A549 (cell line): Measurements from ENCODE around the gene DAGLA. TPM values are rescaled to one million over a fixed set of nuclear protein-coding genes. Genes with fewer than 3 reads are reported as not detected.

Experiments
- ATAC-seq, 2 experiments: fragments of 200-7000 bp in 1 of 2; fragments of >200 bp in 1 of 2; cut with Nextera tagmentation in 1 of 2; cut with Tn5 transposase in 1 of 2; 3 replicates each; pipeline versions ENCODE4 v1.8.0 to v1.9.1; 2018 to 2020; ENCODE audit warnings: mild to moderate bottlenecking in 1 of 2, moderate library complexity in 1 of 2
- CTCF ChIA-PET: fragments of 300-600 bp; sonication (Branson Sonifier 250); formaldehyde crosslinking; extraction: SDS; loops from one replicate; lab custom pipeline; 2021; ENCODE audit warnings: antibody characterized with exemption, inconsistent platforms; lab: Yijun Ruan, JAX
- POLR2A ChIA-PET: fragments of 350-600 bp; formaldehyde crosslinking; extraction: SDS; loops from one replicate; lab custom pipeline; 2021; ENCODE audit warnings: antibody characterized with exemption, inconsistent platforms; lab: Yijun Ruan, JAX
- DNase-seq, 2 experiments: peaks; one replicate each; pipeline versions ENCODE4 v3.0.0 to v3.0.0-alpha.2; 2011 to 2016; ENCODE audit warnings: low read depth in 1 of 2, low spot score in 1 of 2
- FAIRE-seq: peaks from 2 replicates; lab custom pipeline; 2011; peaks lifted over from hg19 to GRCh38; lab: Jason Lieb, UNC
- H3K27ac ChIP-seq, 2 experiments: fragments of >200 bp; sonication (Bioruptor Twin); formaldehyde crosslinking; 3 replicates each; pipeline ENCODE4 v1.5.1; 2016 to 2017
- H3K4me1 ChIP-seq: fragments of >200 bp; sonication (Bioruptor Twin); formaldehyde crosslinking; 3 replicates; pipeline ENCODE4 v1.6.1; 2016
- H3K4me2 ChIP-seq: fragments of >200 bp; sonication (Bioruptor Twin); formaldehyde crosslinking; 3 replicates; pipeline ENCODE4 v1.6.1; 2016
- H3K4me3 ChIP-seq: fragments of >200 bp; sonication (Bioruptor Twin); formaldehyde crosslinking; 3 replicates; pipeline ENCODE4 v1.5.1; 2016
- H3K9me3 ChIP-seq: fragments of >200 bp; sonication (Bioruptor Twin); formaldehyde crosslinking; 3 replicates; pipeline ENCODE4 v1.6.1; 2016
- CBX8 ChIP-seq: fragments of 200-600 bp; sonication (generic); IDR thresholded peaks from 2 replicates; pipeline ENCODE4 v1.6.1; 2016
- EHF ChIP-seq: fragments of 250-450 bp; sonication (Bioruptor Pico); IDR thresholded peaks from 2 replicates; pipeline ENCODE4 v1.5.0; 2020; ENCODE audit warnings: mild to moderate bottlenecking
- GATA3 ChIP-seq: IDR thresholded peaks from 2 replicates; pipeline ENCODE4 v1.6.1; 2012; ENCODE audit warnings: borderline replicate concordance
- JUN ChIP-seq, 2 experiments: fragments of >200 bp; sonication (Bioruptor Twin); formaldehyde crosslinking; IDR thresholded peaks; 2 replicates in 1 of 2; 3 replicates in 1 of 2; pipeline ENCODE4 v1.6.1; 2016 to 2017
- KDM5A ChIP-seq: fragments of 200-600 bp; sonication (generic); IDR thresholded peaks from 2 replicates; pipeline ENCODE4 v1.6.1; 2016; ENCODE audit warnings: antibody characterized with exemption, mild to moderate bottlenecking
- MAZ ChIP-seq: fragments of 150-350 bp; IDR thresholded peaks from 2 replicates; pipeline ENCODE4 v1.6.1; 2014; ENCODE audit warnings: antibody characterized with exemption, low read depth, low read length, borderline replicate concordance
- NPAS2 ChIP-seq: fragments of 250-450 bp; sonication (Bioruptor Pico); IDR thresholded peaks from 2 replicates; pipeline ENCODE4 v1.8.0; 2022; ENCODE audit warnings: mild to moderate bottlenecking, moderate library complexity, borderline replicate concordance
- NR3C1 ChIP-seq: fragments of >200 bp; sonication (Bioruptor Twin); formaldehyde crosslinking; IDR thresholded peaks from 3 replicates; pipeline ENCODE4 v1.6.1; 2017
- RNF2 ChIP-seq: fragments of 200-600 bp; sonication (generic); IDR thresholded peaks from 2 replicates; pipeline ENCODE4 v1.6.1; 2016; ENCODE audit warnings: low read depth, mild to moderate bottlenecking, antibody characterized with exemption, moderate library complexity, borderline replicate concordance
- SMC3 ChIP-seq: fragments of >200 bp; sonication (Bioruptor Twin); formaldehyde crosslinking; IDR thresholded peaks from 3 replicates; pipeline ENCODE4 v1.6.1; 2018; ENCODE audit warnings: inconsistent platforms
- TP53 ChIP-seq: fragments of 250-450 bp; sonication (Bioruptor Pico); IDR thresholded peaks from 2 replicates; pipeline ENCODE4 v1.5.0; 2021; ENCODE audit warnings: mild to moderate bottlenecking, moderate library complexity
- ZNF302 ChIP-seq: fragments of 250-450 bp; sonication (Bioruptor Pico); IDR thresholded peaks from 2 replicates; pipeline ENCODE4 v1.9.0; 2021; ENCODE audit warnings: inconsistent platforms, mild to moderate bottlenecking, moderate library complexity
- WGBS: methylation state at CpG from one replicate; pipeline ENCODE4 v1.1.6; 2017; ENCODE audit errors: missing lambda C conversion rate; 5-methylcytosine and 5-hydroxymethylcytosine counted together
- polyA plus RNA-seq, 4 experiments: library from polyadenylated mRNA; depleted of rRNA in 3 of 4; stranded (reverse); fragments of >200 nt; fragmentation: RNase III in 1 of 4; extraction: RNeasy Plus Mini Kit Qiagen cat#74134 plus additional on column Dnase treatment in 1 of 4; gene quantifications; 2 replicates in 3 of 4; 3 replicates in 1 of 4; pipeline ENCODE4 v1.2.3, GENCODE V29; 2011 to 2017
- TF ChIP-seq, protein P1 (sequence below): fragments of 250-450 bp; sonication (Bioruptor Pico); IDR thresholded peaks from 2 replicates; pipeline ENCODE4 v1.5.0; 2021; ENCODE audit warnings: mild to moderate bottlenecking, moderate library complexity, borderline replicate concordance
- TF ChIP-seq, protein P2 (sequence below): fragments of 450-650 bp; IDR thresholded peaks from 2 replicates; pipeline ENCODE4 v1.6.1; 2014; ENCODE audit warnings: antibody characterized with exemption
- TF ChIP-seq, protein P3 (sequence below): fragments of 200-600 bp; sonication (generic); IDR thresholded peaks from 2 replicates; pipeline ENCODE4 v1.6.1; 2016; ENCODE audit warnings: antibody characterized with exemption, mild to moderate bottlenecking, moderate library complexity
- TF ChIP-seq, protein P4 (sequence below): fragments of >200 bp; sonication (Bioruptor Twin); formaldehyde crosslinking; IDR thresholded peaks from 3 replicates; pipeline ENCODE4 v1.6.1; 2016
- TF ChIP-seq, protein P5 (sequence below): fragments of 250-450 bp; sonication (Bioruptor Pico); IDR thresholded peaks from 2 replicates; pipeline ENCODE4 v1.5.0; 2020; ENCODE audit warnings: low read depth, mild to moderate bottlenecking, moderate library complexity

DAGLA gene
- polyA plus RNA-seq, 2 of the 4 experiments (the other 2 are of a cell fraction): 0.93 to 2.5 TPM

DNA sequence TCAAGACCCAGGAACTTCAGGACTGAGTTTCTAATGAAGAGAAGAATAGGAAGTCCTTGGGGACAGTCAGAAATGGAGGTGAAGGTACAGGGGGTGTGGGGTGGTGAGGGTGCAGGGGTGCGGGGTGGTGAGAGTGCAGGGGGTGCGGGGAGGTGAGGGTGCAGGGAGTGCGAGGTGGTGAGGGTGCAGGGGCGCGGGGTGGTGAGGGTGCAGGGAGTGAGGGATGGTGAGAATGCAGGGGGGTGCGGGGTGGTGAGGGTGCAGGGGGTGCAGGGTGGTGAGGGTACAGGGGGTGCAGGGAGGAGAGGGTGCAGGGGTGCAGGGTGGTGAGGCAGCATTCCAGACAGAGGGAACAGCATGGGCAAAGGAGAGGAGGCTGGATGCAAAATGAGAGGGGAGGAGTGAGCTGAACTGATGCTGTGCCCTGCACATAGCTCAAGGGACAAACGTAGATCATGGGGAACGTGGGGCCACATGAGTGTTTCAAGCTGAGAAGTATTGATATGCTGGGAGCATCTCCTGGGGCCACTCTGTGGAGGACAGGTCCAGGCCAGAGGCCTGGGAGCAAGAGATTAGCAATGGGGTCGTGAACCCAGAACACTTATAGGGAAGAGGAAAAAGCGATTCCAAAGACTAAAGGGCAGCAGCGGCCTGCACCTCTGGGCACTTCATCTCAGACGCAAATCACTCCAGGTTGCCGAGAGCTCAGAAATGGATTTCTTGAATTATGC lies 23.7 kb upstream of the DAGLA start:
- peak overlapping the region; percentile 49 to 78; a peak in 5 of 6 replicates for H3K27ac ChIP-seq
- peak in 1 of 2 experiments; percentile 31; a peak in 3 of 6 replicates for ATAC-seq
- CTCF ChIA-PET: interaction anchor here (1.0 to 1.9 kb wide), 4 partner anchors 10 to 77 kb away, joined by 3 to 12 read pairs (median 4); no protein-coding TSS in a partner anchor
- TF ChIP-seq, protein P1, sequence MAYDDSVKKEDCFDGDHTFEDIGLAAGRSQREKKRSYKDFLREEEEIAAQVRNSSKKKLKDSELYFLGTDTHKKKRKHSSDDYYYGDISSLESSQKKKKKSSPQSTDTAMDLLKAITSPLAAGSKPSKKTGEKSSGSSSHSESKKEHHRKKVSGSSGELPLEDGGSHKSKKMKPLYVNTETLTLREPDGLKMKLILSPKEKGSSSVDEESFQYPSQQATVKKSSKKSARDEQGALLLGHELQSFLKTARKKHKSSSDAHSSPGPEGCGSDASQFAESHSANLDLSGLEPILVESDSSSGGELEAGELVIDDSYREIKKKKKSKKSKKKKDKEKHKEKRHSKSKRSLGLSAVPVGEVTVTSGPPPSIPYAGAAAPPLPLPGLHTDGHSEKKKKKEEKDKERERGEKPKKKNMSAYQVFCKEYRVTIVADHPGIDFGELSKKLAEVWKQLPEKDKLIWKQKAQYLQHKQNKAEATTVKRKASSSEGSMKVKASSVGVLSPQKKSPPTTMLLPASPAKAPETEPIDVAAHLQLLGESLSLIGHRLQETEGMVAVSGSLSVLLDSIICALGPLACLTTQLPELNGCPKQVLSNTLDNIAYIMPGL (CRISPR knock-in tag): no peak
- TF ChIP-seq JUN (IDR thresholded peaks at IDR 0.05): no peak
- TF ChIP-seq MAZ: no peak
- TF ChIP-seq GATA3: no peak
- TF ChIP-seq ZNF302: no peak
- TF ChIP-seq, protein P2, sequence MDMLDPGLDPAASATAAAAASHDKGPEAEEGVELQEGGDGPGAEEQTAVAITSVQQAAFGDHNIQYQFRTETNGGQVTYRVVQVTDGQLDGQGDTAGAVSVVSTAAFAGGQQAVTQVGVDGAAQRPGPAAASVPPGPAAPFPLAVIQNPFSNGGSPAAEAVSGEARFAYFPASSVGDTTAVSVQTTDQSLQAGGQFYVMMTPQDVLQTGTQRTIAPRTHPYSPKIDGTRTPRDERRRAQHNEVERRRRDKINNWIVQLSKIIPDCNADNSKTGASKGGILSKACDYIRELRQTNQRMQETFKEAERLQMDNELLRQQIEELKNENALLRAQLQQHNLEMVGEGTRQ: no peak
- TF ChIP-seq, protein P3, sequence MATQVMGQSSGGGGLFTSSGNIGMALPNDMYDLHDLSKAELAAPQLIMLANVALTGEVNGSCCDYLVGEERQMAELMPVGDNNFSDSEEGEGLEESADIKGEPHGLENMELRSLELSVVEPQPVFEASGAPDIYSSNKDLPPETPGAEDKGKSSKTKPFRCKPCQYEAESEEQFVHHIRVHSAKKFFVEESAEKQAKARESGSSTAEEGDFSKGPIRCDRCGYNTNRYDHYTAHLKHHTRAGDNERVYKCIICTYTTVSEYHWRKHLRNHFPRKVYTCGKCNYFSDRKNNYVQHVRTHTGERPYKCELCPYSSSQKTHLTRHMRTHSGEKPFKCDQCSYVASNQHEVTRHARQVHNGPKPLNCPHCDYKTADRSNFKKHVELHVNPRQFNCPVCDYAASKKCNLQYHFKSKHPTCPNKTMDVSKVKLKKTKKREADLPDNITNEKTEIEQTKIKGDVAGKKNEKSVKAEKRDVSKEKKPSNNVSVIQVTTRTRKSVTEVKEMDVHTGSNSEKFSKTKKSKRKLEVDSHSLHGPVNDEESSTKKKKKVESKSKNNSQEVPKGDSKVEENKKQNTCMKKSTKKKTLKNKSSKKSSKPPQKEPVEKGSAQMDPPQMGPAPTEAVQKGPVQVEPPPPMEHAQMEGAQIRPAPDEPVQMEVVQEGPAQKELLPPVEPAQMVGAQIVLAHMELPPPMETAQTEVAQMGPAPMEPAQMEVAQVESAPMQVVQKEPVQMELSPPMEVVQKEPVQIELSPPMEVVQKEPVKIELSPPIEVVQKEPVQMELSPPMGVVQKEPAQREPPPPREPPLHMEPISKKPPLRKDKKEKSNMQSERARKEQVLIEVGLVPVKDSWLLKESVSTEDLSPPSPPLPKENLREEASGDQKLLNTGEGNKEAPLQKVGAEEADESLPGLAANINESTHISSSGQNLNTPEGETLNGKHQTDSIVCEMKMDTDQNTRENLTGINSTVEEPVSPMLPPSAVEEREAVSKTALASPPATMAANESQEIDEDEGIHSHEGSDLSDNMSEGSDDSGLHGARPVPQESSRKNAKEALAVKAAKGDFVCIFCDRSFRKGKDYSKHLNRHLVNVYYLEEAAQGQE: no peak
- no peak for TF ChIP-seq NPAS2 (CRISPR knock-in tag)
- no peak for TF ChIP-seq KDM5A
- TF ChIP-seq, protein P4, sequence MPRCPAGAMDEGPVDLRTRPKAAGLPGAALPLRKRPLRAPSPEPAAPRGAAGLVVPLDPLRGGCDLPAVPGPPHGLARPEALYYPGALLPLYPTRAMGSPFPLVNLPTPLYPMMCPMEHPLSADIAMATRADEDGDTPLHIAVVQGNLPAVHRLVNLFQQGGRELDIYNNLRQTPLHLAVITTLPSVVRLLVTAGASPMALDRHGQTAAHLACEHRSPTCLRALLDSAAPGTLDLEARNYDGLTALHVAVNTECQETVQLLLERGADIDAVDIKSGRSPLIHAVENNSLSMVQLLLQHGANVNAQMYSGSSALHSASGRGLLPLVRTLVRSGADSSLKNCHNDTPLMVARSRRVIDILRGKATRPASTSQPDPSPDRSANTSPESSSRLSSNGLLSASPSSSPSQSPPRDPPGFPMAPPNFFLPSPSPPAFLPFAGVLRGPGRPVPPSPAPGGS: no peak
- TF ChIP-seq TP53: no peak
- TF ChIP-seq CBX8: no peak
- TF ChIP-seq NR3C1: no peak
- no peak for TF ChIP-seq RNF2
- no peak for TF ChIP-seq EHF (CRISPR knock-in tag)
- no peak for TF ChIP-seq SMC3
- TF ChIP-seq, protein P5, sequence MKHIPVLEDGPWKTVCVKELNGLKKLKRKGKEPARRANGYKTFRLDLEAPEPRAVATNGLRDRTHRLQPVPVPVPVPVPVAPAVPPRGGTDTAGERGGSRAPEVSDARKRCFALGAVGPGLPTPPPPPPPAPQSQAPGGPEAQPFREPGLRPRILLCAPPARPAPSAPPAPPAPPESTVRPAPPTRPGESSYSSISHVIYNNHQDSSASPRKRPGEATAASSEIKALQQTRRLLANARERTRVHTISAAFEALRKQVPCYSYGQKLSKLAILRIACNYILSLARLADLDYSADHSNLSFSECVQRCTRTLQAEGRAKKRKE (CRISPR knock-in tag): no peak
- TF ChIP-seq, all 56 proteins: peak for 0
- Histone ChIP-seq H3K4me3 (no peak overlapping the region), H3K4me1 (peaks cover 36% of the 10 kb centered on the region), H3K4me2 (peak overlapping the region; percentile 38; the same call in 2 of the 3 replicates), H3K9me3 (no peaks in the 10 kb centered on the region)
- POLR2A ChIA-PET: no interaction called here
- no peak for FAIRE-seq
- WGBS: 78% methylated on average over 7 of the region's 13 CpGs
- DNase-seq: no peak
